GM23248 (cell line): Measurements from ENCODE around the gene ZBTB45. TPM values are rescaled to one million over a fixed set of nuclear protein-coding genes. Genes with fewer than 3 reads are reported as not detected.
"Not testable (repeated sequence)": the region's sequence is repeated elsewhere in the genome, so short reads cannot be mapped to it uniquely, and the experiment has no call there.

Experiments
- DNase-seq: peaks from one replicate; pipeline ENCODE4 v3.0.0-alpha.2; 2015
- H2AFZ ChIP-seq: fragments of 200-600 bp; sonication (generic); 2 replicates; pipeline ENCODE4 v1.6.1; 2016; ENCODE audit warnings: antibody characterized with exemption
- H3F3A ChIP-seq: fragments of 200-600 bp; sonication (generic); 2 replicates; pipeline ENCODE4 v1.6.1; 2016; ENCODE audit warnings: mild to moderate bottlenecking, antibody characterized with exemption, mixed run types; ENCODE audit not compliant: insufficient read depth
- H3K27ac ChIP-seq: fragments of 200-600 bp; sonication (generic); 2 replicates; pipeline ENCODE4 v1.5.1; 2016; ENCODE audit warnings: mild to moderate bottlenecking
- H3K27me3 ChIP-seq: fragments of 200-600 bp; sonication (generic); replicated peaks from 2 replicates; pipeline ENCODE4 v1.6.1; 2016; ENCODE audit warnings: mild to moderate bottlenecking; ENCODE audit not compliant: insufficient read depth
- H3K36me3 ChIP-seq: fragments of 200-600 bp; sonication (generic); 2 replicates; pipeline ENCODE4 v1.6.1; 2016; ENCODE audit warnings: low read depth, mild to moderate bottlenecking
- H3K4me1 ChIP-seq: fragments of 200-600 bp; sonication (generic); 2 replicates; pipeline ENCODE4 v1.6.1; 2016; ENCODE audit warnings: mild to moderate bottlenecking; ENCODE audit not compliant: insufficient read depth
- H3K4me2 ChIP-seq: fragments of 200-600 bp; sonication (generic); one replicate; pipeline ENCODE4 v1.6.1; 2016; ENCODE audit warnings: mild to moderate bottlenecking; ENCODE audit not compliant: unreplicated experiment
- H3K4me3 ChIP-seq: fragments of 200-600 bp; sonication (generic); 2 replicates; pipeline ENCODE4 v1.5.1; 2016; ENCODE audit warnings: mild to moderate bottlenecking
- H3K79me2 ChIP-seq: fragments of 200-600 bp; sonication (generic); 2 replicates; pipeline ENCODE4 v1.6.1; 2016; ENCODE audit warnings: mild to moderate bottlenecking; ENCODE audit not compliant: insufficient read depth
- H3K9ac ChIP-seq: fragments of 200-600 bp; sonication (generic); 2 replicates; pipeline ENCODE4 v1.6.1; 2016; ENCODE audit warnings: mild to moderate bottlenecking
- H3K9me2 ChIP-seq: fragments of 200-600 bp; sonication (generic); 2 replicates; pipeline ENCODE4 v1.6.1; 2016; ENCODE audit warnings: mixed run types, mild to moderate bottlenecking, moderate library complexity; ENCODE audit not compliant: insufficient read depth
- H3K9me3 ChIP-seq: fragments of 200-600 bp; sonication (generic); one replicate; pipeline ENCODE4 v1.6.1; 2017; ENCODE audit warnings: low read depth
- H4K20me1 ChIP-seq: fragments of 200-600 bp; sonication (generic); 2 replicates; pipeline ENCODE4 v1.6.0; 2016; ENCODE audit not compliant: insufficient read depth
- EZH2 ChIP-seq: fragments of 200-600 bp; sonication (generic); IDR thresholded peaks from 2 replicates; pipeline ENCODE4 v1.6.1; 2018; ENCODE audit warnings: antibody characterized with exemption, mild to moderate bottlenecking; ENCODE audit not compliant: insufficient read depth, poor library complexity, severe bottlenecking
- EZH2phosphoT487 ChIP-seq: fragments of 200-600 bp; sonication (generic); IDR thresholded peaks from 2 replicates; pipeline ENCODE4 v1.6.1; 2018; ENCODE audit warnings: antibody characterized with exemption, moderate library complexity, mild to moderate bottlenecking, low read depth; ENCODE audit not compliant: insufficient read depth
- whole genome bisulfite sequencing, 2 experiments: methylation state at CpG; one replicate each; pipeline ENCODE4 v1.1.6; 2015 to 2017; ENCODE audit warnings: low lambda C conversion rate in 2 of 2, low coverage in 1 of 2; ENCODE audit errors: missing lambda C conversion rate in 2 of 2; 5-methylcytosine and 5-hydroxymethylcytosine counted together
- in situ Hi-C: fragments of 300-500 bp; cut with MboI; formaldehyde crosslinking; loops from 2 replicates; pipeline ENCODE4 v1.15.0; 2020
- polyA plus RNA-seq: library from polyadenylated mRNA; unstranded; fragments of >200 nt; fragmentation: Nextera tagmentation; extraction: Ambion mirVana; gene quantifications from 2 replicates; pipeline ENCODE4 v1.2.1, GENCODE V29; 2016
- total RNA-seq: library from RNA; depleted of rRNA; stranded (reverse); fragments of >200 nt; shearing (Covaris generic); gene quantifications from 2 replicates; pipeline ENCODE4 v1.2.3, GENCODE V29; 2014

ZBTB45 gene
- total and polyA plus RNA-seq, 2 experiments from 2014 or later, result 9.0 to 16.0 TPM

DNA sequence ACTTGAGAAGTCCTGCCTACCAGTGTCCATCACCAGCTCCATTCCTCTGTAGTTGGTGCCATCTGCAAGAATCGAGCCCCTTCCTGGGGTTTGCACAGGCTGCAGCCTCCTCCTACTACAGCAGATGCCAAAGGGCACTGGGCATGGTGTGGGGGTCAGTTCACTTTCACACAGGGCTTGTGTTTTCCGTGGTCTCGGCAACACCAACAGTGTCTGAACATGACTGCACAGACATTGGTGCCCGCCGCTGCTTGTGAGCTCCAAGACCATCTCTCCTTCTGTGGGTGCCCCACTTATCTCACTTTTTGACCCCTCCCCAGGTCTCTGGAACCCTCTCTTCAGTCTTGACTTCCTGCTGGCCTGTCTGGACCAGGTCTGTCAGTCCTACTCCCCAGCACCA, 28.2 kb downstream of the ZBTB45 start:
- Histone ChIP-seq H3F3A (no peaks in the 10 kb centered on the region), H3K9me3 (no peaks in the 10 kb centered on the region), H3K4me1 (no peaks in the 10 kb centered on the region), H4K20me1 (no peaks in the 10 kb centered on the region), H3K79me2 (no peaks in the 10 kb centered on the region), H3K27ac (no peak overlapping the region), H3K4me2 (no peak overlapping the region), H3K9me2 (no peaks in the 10 kb centered on the region), H3K36me3 (no peaks in the 10 kb centered on the region), H3K27me3 (no peaks in the 10 kb centered on the region), H2AFZ (no peak overlapping the region), H3K9ac (no peak overlapping the region), H3K4me3 (no peak overlapping the region)
- TF ChIP-seq EZH2 (no peak), EZH2phosphoT487 (no peak)
- DNase-seq, result no peak
- 69 to 77% methylated on average over 5 of the region's 5 CpGs for WGBS, 2 experiments
- in situ Hi-C loops, result no loop called here

DNA sequence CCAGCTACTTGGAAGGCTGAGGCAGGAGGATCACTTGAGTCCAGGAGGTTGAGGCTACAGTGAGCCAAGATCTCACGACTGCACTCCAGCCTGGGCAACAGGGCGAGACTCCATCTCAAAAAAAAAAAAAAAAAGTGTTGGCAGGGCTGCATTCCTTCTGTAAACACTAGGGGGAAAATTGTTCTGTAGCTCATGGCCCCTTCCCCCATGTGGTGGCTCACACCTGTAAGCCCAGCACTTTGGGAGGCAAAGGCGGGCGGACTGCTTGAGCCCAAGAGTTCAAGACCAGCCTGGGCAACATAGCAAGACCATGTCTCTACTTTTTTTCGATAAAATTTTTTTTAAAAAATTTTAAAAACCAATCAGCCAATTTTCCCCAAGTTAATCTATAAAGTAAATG, 35.3 kb downstream of the ZBTB45 start:
- H3K4me1 ChIP-seq, H3K4me3 ChIP-seq, H3F3A ChIP-seq, H3K9ac ChIP-seq, H3K27me3 ChIP-seq, H4K20me1 ChIP-seq, in situ Hi-C loops, H3K9me2 ChIP-seq, H3K27ac ChIP-seq, H3K9me3 ChIP-seq, H2AFZ ChIP-seq, H3K79me2 ChIP-seq, DNase-seq, H3K36me3 ChIP-seq, H3K4me2 ChIP-seq: not testable (repeated sequence)
- WGBS, 2 experiments, result 84% methylated on average over 5 of the region's 5 CpGs

DNA sequence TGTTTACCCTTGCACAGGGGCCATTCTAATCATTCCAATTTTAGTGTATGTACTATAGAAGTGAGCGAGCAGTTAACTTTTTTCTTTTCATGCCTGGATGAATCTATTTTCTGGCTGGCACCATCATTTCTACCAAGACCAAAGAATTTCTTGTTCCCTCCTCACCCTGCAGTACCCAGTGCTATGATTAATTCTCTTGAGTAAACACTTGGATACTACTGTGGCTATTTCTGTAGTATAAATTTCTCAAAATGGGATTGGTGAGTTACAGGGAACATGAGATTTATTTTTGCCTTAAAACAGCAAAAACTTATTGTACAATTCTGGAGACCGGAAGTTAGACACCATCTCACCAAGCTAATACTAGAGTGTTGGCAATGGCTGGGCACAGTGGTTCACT, 35.8 kb downstream of the ZBTB45 start:
- Histone ChIP-seq H3K9ac (no peak overlapping the region), H3K4me1 (no peaks in the 10 kb centered on the region), H3K4me3 (no peak overlapping the region), H4K20me1 (no peaks in the 10 kb centered on the region), H3K36me3 (no peaks in the 10 kb centered on the region), H3K9me2 (no peaks in the 10 kb centered on the region), H3K9me3 (no peaks in the 10 kb centered on the region), H3K27me3 (no peaks in the 10 kb centered on the region), H3K27ac (no peak overlapping the region), H3F3A (no peaks in the 10 kb centered on the region), H3K4me2 (no peak overlapping the region), H2AFZ (no peak overlapping the region), H3K79me2 (no peaks in the 10 kb centered on the region)
- DNase-seq, result no peak
- 96 to 97% methylated on average over 2 of the region's 2 CpGs for WGBS, 2 experiments
- in situ Hi-C loops, result no loop called here
- no peak for TF ChIP-seq EZH2
- no peak for TF ChIP-seq EZH2phosphoT487

DNA sequence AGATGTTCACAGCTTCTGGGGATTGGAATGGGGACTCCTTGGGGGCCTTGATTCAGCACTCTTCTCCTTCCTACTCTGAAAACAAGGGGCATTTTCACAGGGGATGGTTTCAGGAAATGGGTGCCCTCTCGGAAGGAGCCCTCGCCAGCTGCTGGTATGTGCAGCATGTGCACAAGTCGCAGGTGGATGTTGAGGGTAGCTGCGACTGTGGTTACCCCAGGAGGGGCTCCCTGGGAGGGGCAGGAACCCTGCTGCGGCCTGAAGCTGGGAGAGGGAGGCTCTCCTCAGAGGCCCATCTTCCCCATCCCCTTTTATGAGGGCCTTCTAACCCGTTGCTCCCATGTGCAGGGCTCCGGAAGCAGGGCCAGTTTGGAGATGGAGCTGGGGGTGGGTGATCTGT, 37.2 kb downstream of the ZBTB45 start:
- Histone ChIP-seq H3K36me3 (no peaks in the 10 kb centered on the region), H4K20me1 (no peaks in the 10 kb centered on the region), H3K4me1 (no peaks in the 10 kb centered on the region), H3K79me2 (no peaks in the 10 kb centered on the region), H3K4me2 (no peak overlapping the region), H3K4me3 (no peak overlapping the region), H2AFZ (no peak overlapping the region), H3K27ac (no peak overlapping the region), H3F3A (no peaks in the 10 kb centered on the region), H3K9ac (no peak overlapping the region), H3K27me3 (no peaks in the 10 kb centered on the region), H3K9me2 (no peaks in the 10 kb centered on the region), H3K9me3 (no peaks in the 10 kb centered on the region)
- 80 to 83% methylated on average over 7 of the region's 7 CpGs for WGBS, 2 experiments
- in situ Hi-C loops, result no loop called here
- DNase-seq, result no peak
- TF ChIP-seq EZH2phosphoT487, result no peak
- TF ChIP-seq EZH2, result no peak

DNA sequence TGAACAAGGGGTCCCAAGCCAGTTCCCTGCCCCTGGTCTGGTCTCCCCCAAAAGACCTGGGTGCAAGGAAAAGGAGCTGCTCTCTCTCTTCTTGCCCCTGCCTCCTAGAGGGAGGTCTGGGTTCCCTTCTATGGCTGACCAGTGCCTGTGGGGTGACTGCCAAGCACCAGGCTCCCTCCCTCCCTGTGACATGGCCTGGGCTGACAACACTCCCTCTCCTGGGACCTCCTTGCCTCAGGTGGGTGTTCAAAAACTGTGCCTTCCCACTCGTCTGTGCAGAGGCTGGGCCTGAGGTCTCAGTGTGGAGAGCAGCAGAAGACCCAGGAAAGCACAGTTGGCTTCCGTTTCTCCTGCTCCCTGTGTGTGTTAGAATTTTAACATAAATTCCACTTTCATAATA, 38.8 kb downstream of the ZBTB45 start:
- in situ Hi-C loops, result no loop called here
- no peaks in the 10 kb centered on the region for H3F3A ChIP-seq
- H3K4me1 ChIP-seq, result peaks cover 5% of the 10 kb centered on the region; the same call in 1 of the 2 replicates
- H3K36me3 ChIP-seq, result no peaks in the 10 kb centered on the region
- H3K79me2 ChIP-seq, result no peaks in the 10 kb centered on the region
- no peaks in the 10 kb centered on the region for H3K9me2 ChIP-seq
- no peak overlapping the region for H2AFZ ChIP-seq
- no peaks in the 10 kb centered on the region for H3K9me3 ChIP-seq
- 53 to 60% methylated on average over 2 of the region's 2 CpGs for WGBS, 2 experiments
- DNase-seq, result no peak
- no peaks in the 10 kb centered on the region for H4K20me1 ChIP-seq
- no peak overlapping the region for H3K27ac ChIP-seq
- no peak for TF ChIP-seq EZH2
- TF ChIP-seq EZH2phosphoT487, result no peak
- H3K4me3 ChIP-seq, result no peak overlapping the region
- no peak overlapping the region for H3K9ac ChIP-seq
- no peak overlapping the region for H3K4me2 ChIP-seq
- no peaks in the 10 kb centered on the region for H3K27me3 ChIP-seq
